GM18867 (cell line): Measurements from ENCODE around the gene KCNMB2.
A peak's percentile ranks its signal among the peaks of the same experiment; 100 is the strongest.

Experiments used
- ATAC-seq: cut with Tn5 transposase; IDR thresholded peaks from one replicate; pipeline ENCODE4 v1.9.1; 2021; ENCODE audit warnings: mild to moderate bottlenecking, moderate library complexity; ENCODE audit not compliant: unreplicated experiment

The KCNMB2 gene

GRCh38 chr3:178634975-178635374, 98.7 kb downstream of the KCNMB2 start:
- no peak for ATAC-seq

- ATAC-seq, result no peak
These were observed 101.6 kb downstream of the KCNMB2 start for GRCh38 chr3:178637802-178638201.

DNA sequence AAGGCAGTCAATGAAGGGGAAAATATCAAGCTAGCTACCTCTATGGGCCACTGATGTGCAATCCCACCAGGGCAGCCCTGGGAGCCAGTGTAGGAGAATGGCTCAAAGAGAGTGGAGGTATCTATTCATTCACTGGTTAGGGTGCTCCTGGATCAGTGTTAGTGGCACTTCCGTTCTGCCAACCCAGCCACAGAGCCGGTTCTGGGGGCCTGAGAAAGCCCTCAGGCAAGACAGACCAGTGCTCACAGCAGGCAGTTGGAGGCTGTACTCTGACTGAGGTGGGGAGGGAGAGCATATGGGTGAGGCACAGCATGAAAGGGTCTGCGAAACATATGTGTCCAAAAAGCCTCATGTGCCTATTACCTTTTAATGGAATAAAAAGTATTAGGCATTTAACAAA, 109.3 kb downstream of the KCNMB2 start:
- no peak for ATAC-seq

DNA sequence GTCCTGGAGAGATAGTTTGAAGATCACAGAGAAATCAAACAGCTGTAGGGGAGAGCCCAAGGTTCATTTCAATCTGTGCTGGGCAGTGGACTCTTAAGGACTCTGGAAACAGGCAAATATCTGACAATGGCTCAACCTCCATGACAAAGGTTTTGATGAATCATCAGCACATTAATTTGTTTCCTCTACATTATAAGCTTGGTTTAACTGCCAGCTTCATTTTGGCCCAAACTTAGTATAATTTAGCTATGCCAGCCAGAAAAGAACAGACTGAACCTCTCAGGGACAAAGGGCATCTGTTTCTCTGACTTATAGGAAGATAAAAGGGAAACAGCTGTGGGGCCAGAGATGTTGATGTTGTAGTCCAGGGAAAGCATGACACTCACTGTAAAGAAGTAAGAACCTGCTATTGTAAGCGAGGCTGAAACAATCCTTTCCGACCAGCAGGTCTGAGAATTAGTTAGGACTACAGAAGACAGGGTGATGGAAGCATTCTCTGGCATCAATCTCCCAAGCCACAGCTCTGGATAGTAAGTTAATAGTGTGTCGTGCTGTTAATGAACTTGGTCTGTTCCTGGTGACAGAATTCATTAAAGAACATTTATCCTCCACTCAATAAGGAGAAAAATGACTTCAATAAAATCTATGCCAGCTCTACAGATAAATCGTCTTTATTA, 110.1 kb downstream of the KCNMB2 start:
- ATAC-seq, result no peak

DNA sequence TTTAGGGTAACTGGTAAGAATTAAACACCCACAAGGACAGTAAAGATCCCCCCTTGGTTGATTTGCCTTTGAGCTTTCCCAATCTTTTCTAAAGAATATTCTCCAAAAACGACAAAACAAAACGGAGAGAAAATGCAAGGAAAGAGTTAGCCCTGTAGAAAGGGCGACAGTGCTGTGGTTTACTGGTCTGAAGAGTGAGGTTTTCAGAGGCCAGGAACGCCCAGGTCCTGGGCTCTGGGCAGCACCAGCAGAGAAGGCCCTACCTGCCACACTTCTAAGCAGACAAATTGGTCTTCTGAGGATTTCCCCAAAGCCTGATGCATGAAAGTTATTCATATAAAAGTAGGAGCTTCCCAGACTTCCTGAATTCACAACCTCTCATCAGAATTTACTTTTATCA, 119.3 kb downstream of the KCNMB2 start:
- ATAC-seq, result no peak

DNA sequence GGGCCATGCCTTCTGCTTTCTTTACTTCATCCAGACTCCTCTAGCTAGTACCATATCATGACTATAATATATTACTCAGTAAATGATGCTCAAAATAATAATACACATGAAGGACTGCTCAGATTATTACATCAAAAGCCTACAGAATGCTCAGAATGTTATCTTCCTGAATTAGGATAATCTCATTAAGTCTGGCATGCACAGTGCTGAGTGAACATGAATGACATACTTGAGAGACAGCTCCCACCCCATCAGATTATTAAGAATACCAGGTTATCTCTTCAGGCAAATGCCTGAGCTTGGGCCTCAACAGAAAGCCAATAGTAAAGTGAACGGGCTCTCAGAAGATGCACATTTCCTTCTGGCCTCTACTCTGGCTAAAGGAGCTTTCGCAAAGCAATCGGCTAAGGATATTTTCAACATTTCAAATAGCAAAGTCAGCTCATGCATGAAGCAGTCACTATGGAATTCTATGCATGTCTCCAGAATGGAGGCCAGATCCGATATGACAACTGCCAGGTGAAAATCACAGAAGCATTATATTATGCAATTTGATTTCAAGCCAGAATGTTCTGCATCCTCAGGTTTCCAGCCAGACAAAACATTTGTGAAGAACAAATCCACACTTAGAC, 122.6 kb downstream of the KCNMB2 start:
- ATAC-seq, result no peak

DNA sequence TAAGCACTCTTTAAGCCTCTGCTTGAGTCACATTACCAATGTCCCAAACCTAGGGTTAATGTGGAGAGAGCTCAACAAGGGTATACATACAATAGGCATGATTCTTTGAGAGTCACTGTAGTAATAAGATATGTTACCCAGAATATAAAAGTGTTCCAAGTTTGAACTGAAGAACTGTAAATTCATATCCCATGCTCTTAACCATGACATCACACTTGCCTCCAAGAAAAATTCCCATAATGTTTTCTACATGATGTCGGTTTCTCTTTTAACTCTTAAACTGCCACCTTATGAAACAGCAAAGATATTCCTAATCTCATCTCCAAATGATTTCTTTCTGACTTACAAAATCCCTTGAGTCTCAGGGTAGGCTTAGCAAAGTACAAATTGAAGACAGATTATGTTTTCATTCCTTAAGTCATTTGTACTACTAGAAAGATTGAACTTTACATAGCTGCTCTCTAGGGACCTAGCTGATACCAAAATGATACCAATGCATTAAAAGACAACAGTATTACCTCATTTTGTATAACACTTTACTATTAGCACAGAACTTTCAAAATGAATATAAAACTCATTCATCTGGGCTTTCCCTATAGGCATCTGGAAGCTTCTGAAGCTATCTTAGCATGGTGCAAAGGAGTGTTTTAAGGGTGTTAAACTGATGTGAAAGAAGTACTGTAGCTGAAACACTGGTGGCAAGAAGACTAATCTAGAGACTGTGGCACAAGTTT, 127.1 kb downstream of the KCNMB2 start:
- peak; percentile 84 for ATAC-seq

DNA sequence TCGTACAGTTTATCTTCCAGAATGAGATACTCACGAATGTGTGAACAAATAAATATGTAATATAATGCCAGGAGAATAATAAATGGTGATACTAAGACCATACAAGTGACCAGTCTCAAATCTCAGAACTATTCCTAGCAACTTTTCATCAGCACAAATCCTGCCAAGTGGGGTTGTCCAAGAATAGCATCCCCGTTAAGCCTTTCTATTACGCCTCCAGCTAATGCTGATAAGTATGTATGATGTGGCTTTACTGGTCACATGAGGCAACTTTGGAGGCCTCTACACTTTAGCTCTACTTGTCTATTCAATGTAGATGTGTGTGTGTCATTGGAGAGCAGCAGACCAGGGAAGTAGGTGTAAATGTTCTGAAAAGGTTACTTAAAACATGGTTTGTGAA, 129.5 kb downstream of the KCNMB2 start:
- no peak for ATAC-seq

- peak; percentile 28 for ATAC-seq
These were observed 132.9 kb downstream of the KCNMB2 start for GRCh38 chr3:178669022-178669601.

GRCh38 chr3:178669758-178670157, 133.5 kb downstream of the KCNMB2 start:
- peak; percentile 60 for ATAC-seq

DNA sequence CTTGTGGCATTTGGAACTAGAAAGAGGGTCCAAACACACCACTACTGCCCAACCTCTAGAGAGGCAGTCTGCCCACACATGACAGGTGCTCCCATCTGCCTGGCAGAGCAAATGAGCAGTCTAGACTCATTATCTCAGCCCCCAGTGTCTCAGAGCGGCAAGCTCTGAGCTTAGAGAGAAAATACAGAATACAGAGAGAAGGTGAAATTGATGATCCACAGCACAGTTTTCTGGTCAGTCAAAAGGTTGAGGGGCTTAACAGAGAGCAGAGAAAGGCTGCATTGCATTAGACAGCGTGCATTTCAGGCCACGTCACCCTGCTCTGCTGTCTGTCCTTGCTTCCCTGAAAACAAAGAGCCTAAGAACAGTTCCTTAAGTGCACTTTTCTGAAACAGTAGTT, 135.1 kb downstream of the KCNMB2 start:
- no peak for ATAC-seq

DNA sequence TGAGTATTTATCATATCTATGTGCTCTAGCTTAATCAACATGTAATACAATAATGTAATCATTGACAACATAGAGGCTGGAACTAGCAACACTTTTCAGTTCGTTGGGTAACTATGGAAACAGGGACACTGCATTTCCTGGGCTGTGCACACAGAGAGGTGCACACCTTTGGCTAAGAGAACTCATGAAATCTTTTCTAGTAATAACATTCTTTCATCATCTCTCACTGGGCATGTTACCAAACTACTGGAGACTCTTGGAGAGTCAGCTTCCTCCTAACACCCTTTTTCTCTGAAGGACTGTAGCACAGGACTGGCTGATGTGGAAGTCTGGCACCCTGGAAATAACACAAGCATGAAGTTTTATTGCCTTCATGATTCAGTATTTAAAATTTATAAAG, 135.6 kb downstream of the KCNMB2 start:
- peak; percentile 53 for ATAC-seq

- ATAC-seq, result no peak
These were observed 136.0 kb downstream of the KCNMB2 start for GRCh38 chr3:178672275-178672674.

GRCh38 chr3:178673529-178673928, 137.3 kb downstream of the KCNMB2 start:
- no peak for ATAC-seq

DNA sequence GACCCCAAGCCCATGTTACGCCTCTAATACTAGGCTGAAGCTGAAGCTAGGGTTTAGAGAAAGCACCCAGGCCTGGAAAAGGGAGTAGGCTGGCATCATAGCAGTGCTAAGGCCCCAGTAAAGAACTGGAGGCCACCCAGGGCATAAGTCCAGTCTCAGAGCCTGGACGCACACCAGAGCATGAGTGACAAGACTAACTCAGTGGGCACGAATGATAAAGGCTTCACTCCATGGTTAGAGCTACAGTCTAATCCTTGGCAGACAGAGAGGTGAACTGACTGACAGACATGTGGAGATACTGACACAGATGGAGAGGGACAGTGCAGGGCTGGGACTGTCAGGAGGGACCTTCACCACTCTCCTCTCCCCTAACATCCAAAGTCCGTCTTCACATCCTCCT, 139.8 kb downstream of the KCNMB2 start:
- no peak for ATAC-seq

- ATAC-seq, result peak; percentile 80
These were observed 140.9 kb downstream of the KCNMB2 start for GRCh38 chr3:178676942-178677790.

DNA sequence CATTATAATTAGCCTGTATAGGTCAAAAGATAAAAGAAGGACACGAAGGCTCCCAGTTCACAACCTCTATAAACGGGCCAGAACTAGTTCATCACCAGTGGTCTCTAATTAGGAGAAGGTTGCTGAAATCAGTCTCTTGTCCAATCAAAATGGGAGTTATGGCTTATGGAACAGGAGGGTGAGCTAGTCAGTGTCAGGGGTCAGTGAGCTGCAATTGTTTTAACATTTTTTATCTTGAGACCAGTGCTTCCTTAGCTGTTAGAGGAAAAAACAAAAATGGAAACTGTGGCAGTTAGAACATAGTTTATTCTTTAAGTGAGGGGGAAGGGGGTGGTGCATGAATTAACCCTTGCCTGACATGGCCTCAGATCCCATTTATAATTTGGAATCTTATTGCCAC, 141.7 kb downstream of the KCNMB2 start:
- no peak for ATAC-seq

- ATAC-seq, result no peak
These were observed 143.8 kb downstream of the KCNMB2 start for GRCh38 chr3:178680037-178680436.

GRCh38 chr3:178680489-178680888, 144.3 kb downstream of the KCNMB2 start:
- ATAC-seq, result no peak

GRCh38 chr3:178684881-178685590, 148.8 kb downstream of the KCNMB2 start:
- peak; percentile 79 for ATAC-seq
